Measurements from ENCODE around the gene DNAH14. TPM values are rescaled to one million over a fixed set of nuclear protein-coding genes. Genes with fewer than 3 reads are reported as not detected.

DNAH14 gene
- total and polyA plus RNA-seq, 12 donors, result 7.6 to 25.3 (median 16.5) TPM

DNA sequence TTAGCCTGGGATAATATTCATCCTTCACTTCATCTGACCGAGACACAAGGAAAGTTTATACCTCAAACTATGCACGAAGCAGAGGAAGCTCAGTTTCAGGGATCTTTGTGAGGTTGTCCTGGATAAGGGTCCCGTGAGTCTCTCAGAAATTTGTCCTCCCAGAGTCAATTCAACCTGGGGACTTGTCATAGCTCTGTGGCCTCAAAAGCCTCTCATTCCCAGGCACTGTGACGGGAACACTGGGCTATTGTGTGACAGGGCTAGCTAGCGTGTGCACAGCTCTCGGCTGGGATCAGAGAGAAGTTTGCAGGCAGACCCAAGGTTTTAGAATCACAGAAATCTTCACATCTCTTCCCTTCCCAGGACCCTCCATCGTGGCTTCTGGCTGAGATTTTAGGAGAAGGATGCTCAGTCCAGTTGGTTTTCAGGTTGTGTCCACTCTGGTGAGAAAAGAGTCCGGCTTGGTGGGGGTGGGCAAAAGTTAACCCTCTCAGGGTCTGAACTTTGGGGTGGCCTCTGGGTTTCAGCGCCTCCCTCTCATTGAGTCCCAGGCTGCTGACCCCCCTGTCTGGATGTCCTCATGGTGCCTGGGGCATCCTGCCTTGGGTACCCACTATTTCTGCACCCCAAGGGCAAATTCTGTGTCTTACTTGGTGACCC, 518.8 kb downstream of the DNAH14 start:
- peak overlapping the region in 3 of 5 donors; percentile 16 to 75 (median 72) for H3K27ac ChIP-seq
- no peaks in the 10 kb centered on the region for H3K36me3 ChIP-seq (replicated peaks in 1 of 2)
- peaks cover 0 to 31% of the 10 kb centered on the region in 2 donors for H3K4me1 ChIP-seq (replicated peaks in 1 of 2)
- no peaks in the 10 kb centered on the region for H3K27me3 ChIP-seq
- no peak for TF ChIP-seq POLR2A (IDR thresholded peaks at IDR 0.05)
- intact Hi-C loops (cut with DNase I), result no loop called here
- 65 to 76% (median 71%) methylated on average over 7 to 9 of the region's 9 CpGs for WGBS, 4 donors
- no peaks in the 10 kb centered on the region for H3K9me3 ChIP-seq (replicated peaks in 1 of 3)
- DNase-seq, result peak in 1 of 7 donors; percentile 10
- H3K4me3 ChIP-seq, result no peak overlapping the region

All from adrenal gland (tissue), 12 donors.